Glutamatergic neuron (in vitro differentiated cells): ENCODE data around the gene ARSK. TPM values are rescaled to one million over a fixed set of nuclear protein-coding genes. Genes with fewer than 3 reads are reported as not detected.

ENCODE experiments used
- DNase-seq: peaks from one replicate; pipeline ENCODE4 v3.0.0; 2022
- H3K27ac Mint-ChIP-seq: one replicate; pipeline ENCODE4 v1.8.0; 2020; ENCODE audit warnings: mild to moderate bottlenecking, mixed read lengths, inconsistent platforms; ENCODE audit not compliant: unreplicated experiment
- H3K27me3 Mint-ChIP-seq: one replicate; pipeline ENCODE4 v1.8.0; 2020; ENCODE audit warnings: mild to moderate bottlenecking, moderate library complexity, mixed read lengths, inconsistent platforms; ENCODE audit not compliant: unreplicated experiment
- H3K36me3 Mint-ChIP-seq: one replicate; pipeline ENCODE4 v1.8.0; 2020; ENCODE audit warnings: mild to moderate bottlenecking, mixed read lengths, inconsistent platforms; ENCODE audit not compliant: unreplicated experiment
- H3K4me1 Mint-ChIP-seq: one replicate; pipeline ENCODE4 v1.8.0; 2020; ENCODE audit warnings: mild to moderate bottlenecking, low read depth, mixed read lengths, inconsistent platforms; ENCODE audit not compliant: unreplicated experiment
- H3K4me3 Mint-ChIP-seq: one replicate; pipeline ENCODE4 v1.8.0; 2020; ENCODE audit warnings: mild to moderate bottlenecking, mixed read lengths, inconsistent platforms; ENCODE audit not compliant: unreplicated experiment
- H3K9me3 Mint-ChIP-seq: one replicate; pipeline ENCODE4 v1.8.0; 2020; ENCODE audit warnings: mild to moderate bottlenecking, moderate library complexity, mixed read lengths, inconsistent platforms; ENCODE audit not compliant: unreplicated experiment
- CTCF ChIP-seq: fragments of 200-600 bp; sonication (generic); IDR thresholded peaks from one replicate; pipeline ENCODE4 v1.5.0; 2021; ENCODE audit not compliant: partially characterized antibody, unreplicated experiment
- total RNA-seq: library from RNA; stranded (reverse); fragmentation: NEBNext Ultra II Directional; extraction: Animal tissue kit (Norgen Biotek cat#: 25700); gene quantifications from one replicate; pipeline ENCODE4 v1.2.1, GENCODE V29; 2021; ENCODE audit not compliant: unreplicated experiment

The ARSK gene
- total RNA-seq, 1 donor from 2014 or later, result 5.5 TPM

DNA sequence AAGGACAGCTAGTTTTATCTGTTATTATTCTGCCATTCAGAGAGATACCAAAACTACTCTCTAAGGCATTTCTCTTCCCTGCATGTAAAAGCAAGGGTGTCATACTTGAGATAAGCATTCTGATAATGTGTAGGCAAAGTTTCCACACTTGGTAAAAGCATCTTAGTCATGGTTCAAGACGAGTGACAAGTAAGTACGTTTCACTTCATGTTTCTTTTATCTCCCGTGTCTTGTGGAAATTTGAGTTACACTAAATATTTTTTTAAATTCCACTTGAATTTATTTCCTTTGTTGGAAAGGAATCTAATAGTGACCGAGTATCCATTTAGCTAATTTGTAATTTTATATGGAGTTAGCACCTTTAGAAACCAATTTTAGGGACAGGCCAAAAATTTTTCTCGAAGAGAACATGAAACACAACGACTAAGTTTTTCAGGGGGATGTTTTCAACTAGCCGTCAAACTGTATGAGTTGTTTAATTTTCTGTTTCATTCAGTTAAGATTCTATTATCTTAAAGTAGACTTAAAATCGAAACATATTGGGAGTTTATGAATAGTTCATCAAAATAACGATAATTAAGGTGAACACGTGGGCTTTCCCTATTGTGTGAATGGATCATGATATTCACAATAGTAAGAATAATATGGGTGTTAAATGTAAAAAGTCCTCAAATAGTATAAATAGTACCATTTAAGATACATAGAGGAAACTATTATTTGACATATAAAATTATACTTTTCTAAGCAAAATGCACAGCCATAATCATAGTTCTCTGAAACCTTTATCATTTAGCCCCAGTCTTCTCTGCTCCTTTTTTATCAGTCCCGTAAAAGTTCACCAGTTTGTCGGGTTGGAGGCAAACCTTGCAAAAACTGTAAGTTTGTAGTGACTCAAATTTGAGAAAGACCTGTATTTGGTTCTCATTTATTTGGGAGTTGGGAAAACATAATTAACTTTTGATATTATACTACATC, 93.3 kb downstream of the ARSK start:
- Mint-ChIP-seq H3K27me3 (no peaks in the 10 kb centered on the region), H3K36me3 (no peaks in the 10 kb centered on the region)

GRCh38 chr5:95649274-95649673, 94.4 kb downstream of the ARSK start:
- DNase-seq, result no peak

More for the DNA sequence above, 93.3 kb downstream of the ARSK start:
- Mint-ChIP-seq H3K4me3 (no peak overlapping the region), H3K27ac (no peak overlapping the region), H3K9me3 (no peaks in the 10 kb centered on the region), H3K4me1 (no peaks in the 10 kb centered on the region)
- TF ChIP-seq CTCF, result no peak
- no peak for DNase-seq

GRCh38 chr5:95649842-95650620, 95.1 kb downstream of the ARSK start:
- no peak for DNase-seq
- H3K27me3 Mint-ChIP-seq, result no peaks in the 10 kb centered on the region
- TF ChIP-seq CTCF, result no peak
- no peak overlapping the region for H3K27ac Mint-ChIP-seq
- no peaks in the 10 kb centered on the region for H3K9me3 Mint-ChIP-seq
- no peaks in the 10 kb centered on the region for H3K4me1 Mint-ChIP-seq
- no peak overlapping the region for H3K4me3 Mint-ChIP-seq
- H3K36me3 Mint-ChIP-seq, result no peaks in the 10 kb centered on the region

More at GRCh38 chr5:95649274-95649673, 94.4 kb downstream of the ARSK start:
- H3K27me3 Mint-ChIP-seq, result no peaks in the 10 kb centered on the region
- TF ChIP-seq CTCF, result no peak
- H3K4me3 Mint-ChIP-seq, result no peak overlapping the region
- no peak overlapping the region for H3K27ac Mint-ChIP-seq
- no peaks in the 10 kb centered on the region for H3K4me1 Mint-ChIP-seq
- H3K36me3 Mint-ChIP-seq, result no peaks in the 10 kb centered on the region
- H3K9me3 Mint-ChIP-seq, result no peaks in the 10 kb centered on the region

DNA sequence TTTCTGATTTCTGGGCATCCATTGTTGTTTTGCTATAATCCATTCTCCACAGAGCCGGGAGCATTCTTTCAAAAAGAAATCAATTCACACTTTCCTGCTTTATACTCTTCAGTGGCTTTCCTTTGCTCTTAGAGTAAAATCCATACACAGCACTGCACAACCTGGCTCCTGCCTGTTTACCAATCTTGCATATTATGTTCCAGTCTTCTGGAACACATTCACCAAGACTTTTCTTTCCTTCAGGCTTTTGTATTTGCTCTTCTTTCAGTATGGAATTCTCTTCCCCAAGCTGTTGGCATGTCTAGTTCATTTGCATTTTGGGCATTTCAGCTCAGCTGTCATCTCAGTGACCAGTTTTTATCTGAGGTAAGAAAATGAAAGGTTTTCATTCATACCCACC, 97.9 kb downstream of the ARSK start:
- Mint-ChIP-seq H3K4me1 (no peaks in the 10 kb centered on the region), H3K27me3 (no peaks in the 10 kb centered on the region), H3K36me3 (no peaks in the 10 kb centered on the region), H3K4me3 (no peak overlapping the region), H3K9me3 (no peaks in the 10 kb centered on the region), H3K27ac (no peak overlapping the region)
- no peak for DNase-seq
- TF ChIP-seq CTCF, result no peak
